HG03045 (cell line): ENCODE results near the gene ACY1.
"Not testable (repeated sequence)": the region's sequence is repeated elsewhere in the genome, so short reads cannot be mapped to it uniquely, and the experiment has no call there.

ENCODE experiments used
- ATAC-seq: cut with Tn5 transposase; IDR thresholded peaks from one replicate; pipeline ENCODE4 v1.9.1; 2021; ENCODE audit warnings: mild to moderate bottlenecking, moderate library complexity; ENCODE audit not compliant: unreplicated experiment

ACY1 gene

GRCh38 chr3:52023860-52024764, 40.8 kb downstream of the ACY1 start:
- ATAC-seq: no peak

GRCh38 chr3:52024765-52025452, 41.6 kb downstream of the ACY1 start:
- ATAC-seq: no peak

- no peak for ATAC-seq
Measured at GRCh38 chr3:52025453-52025852, 42.1 kb downstream of the ACY1 start.

GRCh38 chr3:52026041-52026440, 42.7 kb downstream of the ACY1 start:
- no peak for ATAC-seq

- no peak for ATAC-seq
Measured at GRCh38 chr3:52028572-52028971, 45.2 kb downstream of the ACY1 start.

- ATAC-seq: no peak
Measured at GRCh38 chr3:52029053-52029452, 45.7 kb downstream of the ACY1 start.

- no peak for ATAC-seq
Measured at GRCh38 chr3:52029535-52029934, 46.2 kb downstream of the ACY1 start.

GRCh38 chr3:52030714-52031310, 47.5 kb downstream of the ACY1 start:
- ATAC-seq: no peak

- ATAC-seq: no peak
Measured at GRCh38 chr3:52031896-52032295, 48.6 kb downstream of the ACY1 start.

GRCh38 chr3:52032702-52033408, 49.5 kb downstream of the ACY1 start:
- ATAC-seq: no peak

GRCh38 chr3:52033748-52034147, 50.4 kb downstream of the ACY1 start:
- ATAC-seq: not testable (repeated sequence)

GRCh38 chr3:52034212-52034611, 50.9 kb downstream of the ACY1 start:
- ATAC-seq: no peak

GRCh38 chr3:52034651-52035050, 51.3 kb downstream of the ACY1 start:
- no peak for ATAC-seq

- no peak for ATAC-seq
Measured at GRCh38 chr3:52036222-52036694, 52.9 kb downstream of the ACY1 start.

- no peak for ATAC-seq
Measured at GRCh38 chr3:52036829-52037228, 53.5 kb downstream of the ACY1 start.

- ATAC-seq: no peak
Measured at GRCh38 chr3:52037291-52037690, 54.0 kb downstream of the ACY1 start.

- no peak for ATAC-seq
Measured at GRCh38 chr3:52038227-52038626, 54.9 kb downstream of the ACY1 start.
